ENCODE results near the gene ITGAX.
"Not testable (repeated sequence)": the region's sequence is repeated elsewhere in the genome, so short reads cannot be mapped to it uniquely, and the experiment has no call there.

The ITGAX gene

GRCh38 chr16:31333686-31334649 lies 21.0 kb upstream of the ITGAX start:
- DNase-seq (ENCODE audit: low read depth): peak; percentile 6
- TF ChIP-seq, protein P1, sequence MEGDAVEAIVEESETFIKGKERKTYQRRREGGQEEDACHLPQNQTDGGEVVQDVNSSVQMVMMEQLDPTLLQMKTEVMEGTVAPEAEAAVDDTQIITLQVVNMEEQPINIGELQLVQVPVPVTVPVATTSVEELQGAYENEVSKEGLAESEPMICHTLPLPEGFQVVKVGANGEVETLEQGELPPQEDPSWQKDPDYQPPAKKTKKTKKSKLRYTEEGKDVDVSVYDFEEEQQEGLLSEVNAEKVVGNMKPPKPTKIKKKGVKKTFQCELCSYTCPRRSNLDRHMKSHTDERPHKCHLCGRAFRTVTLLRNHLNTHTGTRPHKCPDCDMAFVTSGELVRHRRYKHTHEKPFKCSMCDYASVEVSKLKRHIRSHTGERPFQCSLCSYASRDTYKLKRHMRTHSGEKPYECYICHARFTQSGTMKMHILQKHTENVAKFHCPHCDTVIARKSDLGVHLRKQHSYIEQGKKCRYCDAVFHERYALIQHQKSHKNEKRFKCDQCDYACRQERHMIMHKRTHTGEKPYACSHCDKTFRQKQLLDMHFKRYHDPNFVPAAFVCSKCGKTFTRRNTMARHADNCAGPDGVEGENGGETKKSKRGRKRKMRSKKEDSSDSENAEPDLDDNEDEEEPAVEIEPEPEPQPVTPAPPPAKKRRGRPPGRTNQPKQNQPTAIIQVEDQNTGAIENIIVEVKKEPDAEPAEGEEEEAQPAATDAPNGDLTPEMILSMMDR (conservative IDR thresholded peaks at IDR 0.05; ENCODE audit: low read length): peak; percentile 16; the same call in 1 of the 2 replicates
- no peak overlapping the region for H3K4me3 ChIP-seq (ENCODE audit: low read length)

DNA sequence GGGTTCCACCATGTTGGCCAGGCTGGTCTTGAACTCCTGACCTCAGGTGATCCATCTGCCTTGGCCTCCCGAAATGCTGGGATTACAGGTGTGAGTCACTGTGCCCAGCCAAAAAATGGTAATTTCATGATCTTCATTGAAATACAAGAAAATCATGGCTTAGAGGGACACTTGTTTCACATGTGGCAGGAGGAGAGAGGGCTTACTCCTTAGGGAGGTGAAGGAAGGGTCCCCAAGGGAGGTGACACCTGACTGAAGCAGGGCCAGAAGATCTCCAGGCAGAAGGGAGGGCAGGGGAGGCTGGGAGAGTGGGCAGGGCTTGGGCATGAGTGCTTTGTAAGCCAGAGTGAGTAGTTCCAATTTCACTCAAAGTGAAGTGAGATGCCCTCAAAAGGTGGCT lies 20.0 kb upstream of the ITGAX start:
- TF ChIP-seq, protein P1 (conservative IDR thresholded peaks at IDR 0.05; ENCODE audit: low read length): no peak
- H3K4me3 ChIP-seq (ENCODE audit: low read length): no peak overlapping the region
- DNase-seq (ENCODE audit: low read depth): no peak

DNA sequence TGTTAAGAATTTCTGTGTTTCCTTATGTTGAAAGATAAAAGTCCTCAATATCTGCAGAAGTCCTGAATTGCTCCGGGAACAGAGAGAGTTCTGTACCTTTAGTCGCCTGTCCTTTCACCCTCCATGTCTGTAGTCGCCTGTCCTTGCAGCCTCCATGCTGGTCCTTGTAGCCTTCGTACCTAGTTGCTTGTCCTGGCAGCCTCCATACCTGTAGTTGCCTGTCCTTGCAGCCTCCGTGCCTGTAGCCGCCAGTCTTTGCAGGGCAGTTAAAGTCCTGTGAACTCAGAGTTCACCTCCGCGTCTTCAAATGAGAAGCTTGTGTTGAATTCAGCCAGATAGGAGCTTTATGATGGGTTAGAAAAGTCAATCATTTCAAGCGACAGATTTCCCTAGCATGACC lies 19.5 kb upstream of the ITGAX start:
- TF ChIP-seq, protein P1 (conservative IDR thresholded peaks at IDR 0.05; ENCODE audit: low read length): no peak
- no peak overlapping the region for H3K4me3 ChIP-seq (ENCODE audit: low read length)
- DNase-seq (ENCODE audit: low read depth): no peak

DNA sequence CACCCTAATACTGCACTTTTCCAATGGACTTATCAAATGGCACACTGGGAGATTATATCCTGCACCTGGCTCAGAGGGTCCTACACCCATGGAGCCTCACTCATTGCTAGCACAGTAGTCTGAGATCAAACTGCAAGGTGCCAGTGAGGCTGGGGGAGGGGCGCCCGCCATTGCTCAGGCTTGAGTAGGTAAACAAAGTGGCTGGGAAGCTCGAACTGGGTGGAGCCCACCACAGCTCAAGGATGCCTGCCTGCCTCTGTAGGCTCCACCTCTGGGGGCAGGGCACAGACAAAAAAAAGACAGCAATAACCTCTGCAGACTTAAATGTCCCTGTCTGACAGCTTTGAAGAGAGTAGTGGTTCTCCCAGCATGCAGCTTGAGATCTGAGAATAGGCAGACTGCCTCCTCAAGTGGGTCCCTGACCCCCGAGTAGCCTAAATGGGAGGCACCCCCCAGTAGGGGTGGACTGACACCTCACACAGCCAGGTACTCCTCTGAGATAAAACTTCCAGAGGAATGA lies 16.8 kb upstream of the ITGAX start:
- not testable (repeated sequence) for DNase-seq (ENCODE audit: low read depth); H3K4me3 ChIP-seq (ENCODE audit: low read length)

DNA sequence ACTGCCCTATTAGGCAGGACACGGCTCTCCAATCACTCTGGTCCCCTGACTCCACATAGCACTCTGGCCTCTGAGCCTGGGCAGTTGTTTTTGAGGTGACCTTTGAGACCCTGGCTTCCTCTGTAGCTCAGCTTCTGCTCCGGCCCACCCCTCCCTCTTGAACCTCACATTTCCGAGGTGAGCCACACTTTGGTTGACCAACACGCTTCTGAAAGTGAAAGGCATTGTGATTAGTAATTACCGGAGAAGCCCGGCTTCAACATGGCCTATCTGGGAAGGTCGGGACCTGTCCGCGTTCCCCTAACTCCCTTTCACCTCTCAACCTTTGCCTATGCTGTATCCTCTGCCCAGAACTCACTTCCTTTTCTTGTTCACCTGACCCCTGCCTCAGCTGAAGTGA lies 10.3 kb upstream of the ITGAX start:
- TF ChIP-seq, protein P1 (conservative IDR thresholded peaks at IDR 0.05; ENCODE audit: low read length): no peak
- no peak overlapping the region for H3K4me3 ChIP-seq (ENCODE audit: low read length)
- no peak for DNase-seq (ENCODE audit: low read depth)

- TF ChIP-seq, protein P1 (conservative IDR thresholded peaks at IDR 0.05; ENCODE audit: low read length): no peak
- H3K4me3 ChIP-seq (ENCODE audit: low read length): no peak overlapping the region
- DNase-seq (ENCODE audit: low read depth): no peak
Observed at GRCh38 chr16:31347445-31347844, 7.5 kb upstream of the ITGAX start.

DNA sequence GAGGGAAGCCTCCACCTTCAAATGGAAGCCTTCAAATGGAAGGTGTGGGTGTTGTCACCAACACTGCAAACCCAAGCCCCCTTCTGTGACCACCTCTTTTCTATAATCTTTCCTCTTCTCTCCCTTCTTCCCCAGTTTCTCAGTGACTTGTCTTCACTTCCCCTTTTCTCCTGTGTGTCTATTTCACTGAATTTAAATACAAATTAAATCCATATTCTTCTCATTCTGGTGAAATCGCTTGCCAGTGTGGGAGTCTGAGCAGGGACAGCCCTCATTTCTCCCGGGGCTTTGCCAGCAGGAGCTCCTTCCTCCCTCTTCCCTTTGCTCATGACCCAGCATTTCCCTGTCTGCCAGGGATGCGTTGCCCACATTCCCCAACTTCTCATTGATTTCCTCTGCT lies 6.4 kb upstream of the ITGAX start:
- TF ChIP-seq, protein P1 (conservative IDR thresholded peaks at IDR 0.05; ENCODE audit: low read length): no peak
- H3K4me3 ChIP-seq (ENCODE audit: low read length): no peak overlapping the region
- no peak for DNase-seq (ENCODE audit: low read depth)

Data from AG10803 (cell line).